Stimulated activated effector memory CD8-positive, alpha-beta T cell treated with anti-CD3 and anti-CD28 coated beads, Interleukin-12 subunit alpha, Interleukin-12 subunit beta, amount 100 ng/mL, for 72 hours (primary cell): ENCODE data around the gene CACNA2D3.
"Not testable (repeated sequence)": the region's sequence is repeated elsewhere in the genome, so short reads cannot be mapped to it uniquely, and the experiment has no call there.

Experiments used
- ATAC-seq: fragments of 150-1000 bp; cut with Tn5 transposase; 2 replicates; pipeline ENCODE4 v1.10.0; 2021
- DNase-seq, 2 donors: peaks; one replicate each; pipeline ENCODE4 v3.0.0; 2021 to 2022; ENCODE audit warnings: low spot score in 2 of 2
- H3K27ac Mint-ChIP-seq: one replicate; pipeline ENCODE4 v1.8.0; 2022; ENCODE audit warnings: mild to moderate bottlenecking, mixed read lengths
- H3K36me3 Mint-ChIP-seq: one replicate; pipeline ENCODE4 v1.8.0; 2022; ENCODE audit warnings: mild to moderate bottlenecking, mixed read lengths
- H3K4me1 Mint-ChIP-seq: one replicate; pipeline ENCODE4 v1.8.0; 2022; ENCODE audit warnings: mixed read lengths
- H3K4me3 Mint-ChIP-seq: one replicate; pipeline ENCODE4 v1.8.0; 2022; ENCODE audit warnings: mild to moderate bottlenecking, mixed read lengths
- H3K9me3 Mint-ChIP-seq: one replicate; pipeline ENCODE4 v1.8.0; 2022; ENCODE audit warnings: mixed read lengths

CACNA2D3 gene

DNA sequence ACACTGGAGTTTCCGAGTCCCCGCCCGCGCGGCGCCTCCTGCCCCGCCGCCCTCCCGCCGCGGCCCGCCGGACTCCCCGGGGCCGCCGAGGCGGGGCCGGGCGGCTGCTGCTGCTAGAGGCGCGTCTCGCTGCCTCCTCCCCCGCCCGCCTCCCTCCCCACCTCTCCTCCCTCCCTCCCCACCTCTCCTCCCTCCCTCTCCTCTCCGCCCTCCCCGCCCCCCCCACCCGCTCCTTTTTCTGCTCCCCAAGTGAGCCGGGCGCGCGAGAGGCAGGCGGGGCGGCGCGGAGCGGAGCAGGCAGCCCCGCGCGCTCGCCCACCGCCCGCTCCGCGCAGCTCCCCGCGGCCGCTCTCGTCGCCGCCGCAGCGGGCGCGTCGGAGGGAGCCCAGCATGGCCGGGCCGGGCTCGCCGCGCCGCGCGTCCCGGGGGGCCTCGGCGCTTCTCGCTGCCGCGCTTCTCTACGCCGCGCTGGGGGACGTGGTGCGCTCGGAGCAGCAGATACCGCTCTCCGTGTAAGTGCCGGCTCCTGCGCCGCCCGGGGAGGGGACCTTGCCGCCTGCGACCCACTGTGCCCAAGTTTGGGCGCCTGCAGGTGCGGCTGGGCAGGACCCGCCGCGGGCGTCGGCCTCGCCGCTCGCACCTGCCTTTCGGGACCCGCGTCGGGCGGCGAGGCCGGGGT lies at the start of gene CACNA2D3:
TSS of gene CACNA2D3 (plus strand) at position 229 of the 679 bp plus-strand sequence.
- ATAC-seq (no peak), DNase-seq (peak in 1 of 2 donors; percentile 15)
- Mint-ChIP-seq H3K9me3 (no peaks in the 10 kb centered on the region), H3K27ac (no peak within 1 kb of the TSS), H3K4me1 (peaks cover 4% of the 10 kb centered on the region), H3K36me3 (no peaks in the 10 kb centered on the region), H3K4me3 (no peak within 1 kb of the TSS)

DNA sequence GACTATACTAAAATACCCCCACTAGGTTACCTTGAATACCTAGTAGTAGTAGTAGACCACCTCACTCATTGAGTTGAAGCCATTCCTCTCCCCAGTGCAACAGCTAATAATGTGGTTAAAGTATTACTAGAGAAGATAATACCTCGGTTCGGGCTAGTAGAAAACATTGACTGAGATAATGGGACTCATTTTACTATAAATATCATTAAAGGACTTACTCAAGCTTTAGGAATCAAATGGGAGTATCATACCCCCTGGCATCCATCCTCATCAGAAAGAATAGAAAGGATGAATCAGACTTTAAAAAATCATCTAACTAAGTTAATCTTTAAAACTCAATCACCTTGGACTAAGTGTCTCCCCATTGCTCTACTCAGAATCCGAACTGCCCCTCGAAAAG lies 49.0 kb upstream of the CACNA2D3 start:
- ATAC-seq (no peak), DNase-seq (no peak)
- H3K36me3 Mint-ChIP-seq = no peaks in the 10 kb centered on the region
- peaks cover 5% of the 10 kb centered on the region for H3K9me3 Mint-ChIP-seq
- no peaks in the 10 kb centered on the region for H3K4me1 Mint-ChIP-seq
- no peak overlapping the region for H3K4me3 Mint-ChIP-seq
- H3K27ac Mint-ChIP-seq = no peak overlapping the region

DNA sequence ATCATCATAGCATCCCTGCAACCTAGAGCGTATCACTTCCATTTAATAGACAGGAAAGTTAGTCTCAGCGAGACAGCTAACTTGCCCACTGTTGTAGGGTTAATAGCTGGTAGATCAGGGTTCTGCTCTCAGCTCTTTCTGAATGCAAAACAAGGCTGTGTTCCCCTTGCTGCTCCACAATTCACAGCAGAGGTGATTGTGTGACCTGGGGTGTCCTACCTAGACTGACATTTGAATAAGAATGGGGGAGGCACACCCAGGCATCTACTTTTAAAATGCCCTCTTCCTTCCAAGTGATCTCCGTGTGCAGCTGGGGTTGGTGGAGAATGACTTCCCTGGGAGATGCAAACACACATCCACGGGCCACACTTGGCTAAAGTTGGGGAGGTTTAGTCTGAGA lies 43.0 kb upstream of the CACNA2D3 start:
- no peak overlapping the region for H3K27ac Mint-ChIP-seq
- H3K4me3 Mint-ChIP-seq = no peak overlapping the region
- H3K9me3 Mint-ChIP-seq = peaks cover 3% of the 10 kb centered on the region
- ATAC-seq = no peak
- no peak for DNase-seq
- H3K4me1 Mint-ChIP-seq = no peaks in the 10 kb centered on the region
- H3K36me3 Mint-ChIP-seq = no peaks in the 10 kb centered on the region

DNA sequence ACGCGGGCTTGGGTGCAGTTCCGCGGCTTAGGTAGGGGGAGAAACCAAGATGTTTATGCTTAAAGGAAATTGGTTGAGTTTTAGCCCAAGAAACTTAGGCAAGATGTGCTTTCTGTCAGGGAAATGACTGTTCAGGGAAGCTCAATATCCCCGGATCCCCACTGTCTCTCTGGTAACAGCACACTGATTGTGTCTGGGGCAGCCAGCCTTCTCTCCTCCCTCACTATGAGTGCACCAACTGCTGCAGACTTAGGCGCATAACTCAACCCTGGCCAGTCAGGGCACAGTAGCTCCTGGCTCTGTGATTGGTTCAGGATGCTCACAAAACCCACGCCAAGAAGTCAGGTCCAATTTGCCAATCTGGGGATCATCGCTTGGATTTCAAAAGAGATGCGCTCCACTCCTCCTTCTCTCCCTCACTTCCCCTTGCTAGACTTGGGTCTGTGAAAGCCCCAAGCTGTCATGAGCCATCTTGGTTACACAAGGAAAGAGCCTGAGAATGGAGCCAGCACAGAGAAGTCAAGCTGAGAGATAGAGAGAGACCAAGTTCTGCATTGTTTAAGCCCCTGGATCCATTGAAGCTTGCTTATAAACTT lies 42.5 kb upstream of the CACNA2D3 start:
- H3K4me3 Mint-ChIP-seq = no peak overlapping the region
- H3K36me3 Mint-ChIP-seq = no peaks in the 10 kb centered on the region
- no peak overlapping the region for H3K27ac Mint-ChIP-seq
- H3K9me3 Mint-ChIP-seq = peaks cover 3% of the 10 kb centered on the region
- ATAC-seq (no peak), DNase-seq (no peak)
- no peaks in the 10 kb centered on the region for H3K4me1 Mint-ChIP-seq

DNA sequence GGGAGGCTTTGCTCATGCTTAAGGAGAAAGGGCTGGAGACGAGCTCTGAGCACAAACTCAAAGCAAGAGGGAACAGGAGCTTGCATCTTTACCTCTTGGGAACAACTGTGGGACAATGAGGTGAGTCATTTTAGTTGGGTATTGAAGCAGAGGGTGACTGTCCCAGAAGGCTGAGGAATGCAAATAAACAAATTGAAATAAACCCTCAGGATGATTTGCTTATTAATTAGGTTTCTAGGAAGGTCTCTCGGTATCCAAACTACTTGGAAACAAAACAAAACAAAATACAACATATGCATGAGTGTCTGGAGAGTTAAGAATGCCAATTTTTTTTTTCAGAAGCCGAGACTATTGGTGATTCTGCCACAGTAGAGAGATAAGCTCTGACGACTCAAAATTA lies 38.4 kb upstream of the CACNA2D3 start:
- no peak for ATAC-seq
- Mint-ChIP-seq H3K9me3 (no peaks in the 10 kb centered on the region), H3K36me3 (no peaks in the 10 kb centered on the region), H3K27ac (no peak overlapping the region), H3K4me1 (no peaks in the 10 kb centered on the region), H3K4me3 (no peak overlapping the region)
- DNase-seq = no peak

DNA sequence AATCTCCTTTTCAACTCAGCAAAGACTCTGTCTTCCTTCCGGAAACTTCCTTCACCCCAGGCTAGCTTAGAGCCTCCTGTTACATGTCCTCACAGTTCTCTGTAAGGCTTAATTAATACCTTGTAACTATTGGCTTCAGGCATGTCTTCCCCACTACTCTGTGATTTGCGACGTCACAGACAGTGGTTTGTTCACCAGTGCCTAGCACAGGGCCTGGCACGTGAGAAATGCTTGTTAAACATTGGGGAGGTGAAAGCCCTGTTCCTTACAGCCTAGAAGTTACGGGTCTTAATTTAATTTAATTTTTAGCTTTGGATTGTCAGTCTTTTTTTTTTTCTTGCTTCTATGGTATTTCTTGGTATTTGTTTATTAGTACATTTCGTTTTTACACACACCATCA lies 36.4 kb upstream of the CACNA2D3 start:
- no peak overlapping the region for H3K4me3 Mint-ChIP-seq
- no peaks in the 10 kb centered on the region for H3K4me1 Mint-ChIP-seq
- H3K36me3 Mint-ChIP-seq = no peaks in the 10 kb centered on the region
- no peaks in the 10 kb centered on the region for H3K9me3 Mint-ChIP-seq
- DNase-seq (peak in 1 of 2 donors; percentile 4), ATAC-seq (no peak)
- no peak overlapping the region for H3K27ac Mint-ChIP-seq

DNA sequence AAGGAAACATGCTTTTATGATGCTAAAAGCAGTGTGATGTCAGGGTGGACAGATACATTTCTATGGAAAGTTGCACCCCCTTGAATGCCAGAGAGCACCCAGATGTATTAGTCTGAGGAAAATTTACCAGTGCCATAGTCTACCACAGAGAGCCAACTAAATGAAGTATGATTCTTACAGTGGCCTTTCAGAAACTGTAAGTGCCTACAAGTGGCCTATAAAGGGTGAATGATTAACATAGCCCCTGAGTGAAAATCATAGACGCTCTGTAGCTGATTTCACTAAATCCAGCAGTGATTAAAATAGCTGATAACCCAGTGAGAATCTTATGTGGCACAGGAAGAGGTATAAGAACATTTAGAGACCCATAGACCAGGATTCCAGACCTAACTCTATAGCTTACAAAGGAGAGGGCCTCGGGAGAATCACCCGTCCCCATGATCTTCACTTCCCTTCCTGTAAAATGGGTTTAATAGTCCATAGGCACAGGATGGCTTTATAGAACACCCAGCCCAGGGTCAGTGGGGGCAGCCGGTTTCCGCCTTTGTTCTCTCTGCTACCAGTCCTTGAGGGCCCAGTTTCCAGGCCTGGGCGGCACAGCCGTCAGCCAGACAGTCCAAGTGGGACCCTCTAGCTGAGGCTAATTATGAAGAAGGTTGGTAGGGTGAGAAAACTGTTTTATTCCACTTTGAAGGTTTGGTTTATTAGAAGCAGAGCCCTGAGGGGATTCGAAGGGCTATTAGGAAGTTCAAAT lies 35.5 kb upstream of the CACNA2D3 start:
- H3K4me3 Mint-ChIP-seq = no peak overlapping the region
- no peaks in the 10 kb centered on the region for H3K4me1 Mint-ChIP-seq
- H3K36me3 Mint-ChIP-seq = no peaks in the 10 kb centered on the region
- DNase-seq = peak in 1 of 2 donors; percentile 12
- ATAC-seq = no peak
- no peaks in the 10 kb centered on the region for H3K9me3 Mint-ChIP-seq
- H3K27ac Mint-ChIP-seq = no peak overlapping the region

DNA sequence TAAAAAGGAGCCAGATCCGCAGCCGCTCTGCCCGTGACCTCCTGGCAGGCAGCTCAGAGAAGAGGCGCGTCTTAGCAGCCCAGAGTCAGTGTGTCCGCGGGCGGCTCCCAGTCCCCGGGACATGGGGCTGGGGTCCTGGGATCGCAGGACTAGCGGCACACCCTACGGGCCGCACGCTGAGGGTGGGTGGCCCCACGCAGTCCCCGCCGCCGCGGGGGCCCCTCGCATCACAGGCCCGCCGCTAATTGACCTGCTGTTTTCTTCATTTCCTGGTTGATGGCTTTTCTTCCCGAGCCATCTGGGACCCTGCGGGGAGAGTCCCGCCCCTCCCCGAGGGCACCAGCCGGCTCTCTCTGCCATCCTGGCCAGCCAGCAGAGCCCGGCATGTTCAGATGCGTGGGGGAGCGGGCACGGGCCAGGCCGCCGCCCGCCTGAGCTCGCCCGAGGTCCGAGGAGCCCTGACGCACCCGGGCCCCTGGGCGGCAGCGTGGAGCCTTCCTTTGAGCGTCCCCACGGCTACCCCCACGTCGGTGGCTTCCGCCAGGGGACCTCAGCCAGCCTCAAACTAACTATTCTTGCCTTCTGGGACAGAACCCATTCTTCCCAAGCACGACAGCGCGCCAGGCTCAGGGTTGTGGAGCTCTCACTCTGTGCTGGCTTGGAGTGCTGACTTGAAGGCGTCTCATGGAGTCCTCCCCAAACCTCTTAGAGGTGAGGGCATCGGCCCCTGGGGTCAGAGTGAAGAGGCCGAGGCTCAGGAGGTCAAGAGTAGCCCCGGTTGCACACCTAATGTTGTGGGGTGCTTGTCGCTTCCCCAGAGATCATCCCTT lies 34.6 kb upstream of the CACNA2D3 start:
- Mint-ChIP-seq H3K4me3 (no peak overlapping the region), H3K4me1 (no peaks in the 10 kb centered on the region), H3K27ac (no peak overlapping the region), H3K36me3 (no peaks in the 10 kb centered on the region), H3K9me3 (no peaks in the 10 kb centered on the region)
- peak; percentile 32 for ATAC-seq
- DNase-seq = peak in 1 of 2 donors; percentile 25

DNA sequence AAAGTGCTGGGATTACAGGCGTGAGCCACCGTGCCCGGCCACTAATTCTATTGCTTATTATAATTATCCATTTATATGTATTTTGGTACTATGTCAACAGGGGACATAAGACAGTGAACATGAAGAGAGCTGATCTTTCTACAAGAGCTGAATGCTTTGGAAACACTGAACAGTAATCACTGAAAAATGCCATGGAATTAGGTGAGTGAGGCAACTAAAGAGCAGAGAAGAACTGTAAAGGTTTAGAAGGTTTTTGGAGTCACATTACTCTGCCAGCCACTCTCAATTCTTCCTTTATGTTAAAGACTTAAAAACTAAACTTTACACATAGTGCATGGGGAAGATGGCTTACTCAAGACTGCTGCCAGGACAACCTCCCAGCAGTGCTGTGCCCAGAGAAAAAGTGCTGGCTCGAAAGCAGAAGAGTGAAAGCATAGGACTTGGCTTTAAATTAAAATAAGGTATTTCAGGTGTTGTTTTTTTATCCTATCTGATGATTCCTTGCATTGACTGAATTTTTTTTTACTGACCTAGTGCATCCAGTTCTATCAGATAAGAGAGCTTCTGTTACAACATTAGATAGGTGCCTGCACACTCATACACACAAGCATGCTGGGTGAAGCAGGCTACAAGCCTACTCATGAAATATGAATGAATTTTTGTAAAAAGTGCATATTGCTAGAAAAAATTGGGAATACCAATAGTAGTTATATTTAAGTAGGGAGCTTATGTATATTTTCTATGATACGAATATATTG lies 28.7 kb upstream of the CACNA2D3 start:
- Mint-ChIP-seq H3K4me1 (no peaks in the 10 kb centered on the region), H3K36me3 (no peaks in the 10 kb centered on the region), H3K27ac (no peak overlapping the region), H3K9me3 (peaks cover 4% of the 10 kb centered on the region), H3K4me3 (no peak overlapping the region)
- no peak for ATAC-seq
- peak in 1 of 2 donors; percentile 4 for DNase-seq

DNA sequence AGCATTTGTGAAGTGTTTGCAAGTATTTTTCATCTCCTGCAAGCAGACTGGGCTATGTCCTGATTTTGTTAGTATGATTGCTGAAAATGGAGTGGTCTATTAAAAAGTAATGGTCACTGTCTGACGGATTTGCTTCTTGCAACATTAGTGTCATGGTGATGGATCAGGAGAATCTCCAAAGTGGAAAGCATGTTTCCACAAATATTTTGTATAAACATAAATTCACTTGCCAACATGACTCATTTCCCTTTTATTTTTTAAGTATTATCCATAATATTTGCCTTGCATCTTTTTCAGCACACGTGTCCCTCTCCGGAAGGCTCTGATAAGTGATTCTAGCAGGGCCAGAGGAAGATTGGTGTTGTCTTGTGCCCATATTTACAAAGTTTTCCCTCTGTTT lies 27.4 kb upstream of the CACNA2D3 start:
- DNase-seq (no peak), ATAC-seq (no peak)
- Mint-ChIP-seq H3K4me3 (no peak overlapping the region), H3K36me3 (no peaks in the 10 kb centered on the region), H3K4me1 (no peaks in the 10 kb centered on the region), H3K9me3 (peaks cover 4% of the 10 kb centered on the region), H3K27ac (no peak overlapping the region)

DNA sequence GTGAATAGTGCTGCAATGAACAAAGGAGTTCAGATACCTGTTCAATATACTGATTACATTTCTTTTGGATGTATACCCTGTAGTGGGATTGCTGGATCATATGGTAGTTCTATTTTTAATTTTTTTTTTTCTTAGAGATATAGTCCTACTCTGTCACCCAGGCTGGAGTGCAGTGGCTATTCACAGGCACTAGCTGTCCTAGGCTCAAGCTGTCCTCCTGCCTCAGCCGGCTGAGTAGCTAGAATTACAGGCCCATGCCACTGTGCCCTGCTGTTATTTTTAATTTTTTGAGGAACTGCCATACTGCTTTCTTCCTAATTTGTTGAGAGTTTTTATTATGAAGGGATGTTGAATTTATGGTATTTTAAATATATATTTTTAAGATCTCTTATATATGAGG lies 23.0 kb upstream of the CACNA2D3 start:
- no peak overlapping the region for H3K4me3 Mint-ChIP-seq
- no peaks in the 10 kb centered on the region for H3K36me3 Mint-ChIP-seq
- H3K4me1 Mint-ChIP-seq = no peaks in the 10 kb centered on the region
- peaks cover 4% of the 10 kb centered on the region for H3K9me3 Mint-ChIP-seq
- DNase-seq (no peak), ATAC-seq (no peak)
- no peak overlapping the region for H3K27ac Mint-ChIP-seq

DNA sequence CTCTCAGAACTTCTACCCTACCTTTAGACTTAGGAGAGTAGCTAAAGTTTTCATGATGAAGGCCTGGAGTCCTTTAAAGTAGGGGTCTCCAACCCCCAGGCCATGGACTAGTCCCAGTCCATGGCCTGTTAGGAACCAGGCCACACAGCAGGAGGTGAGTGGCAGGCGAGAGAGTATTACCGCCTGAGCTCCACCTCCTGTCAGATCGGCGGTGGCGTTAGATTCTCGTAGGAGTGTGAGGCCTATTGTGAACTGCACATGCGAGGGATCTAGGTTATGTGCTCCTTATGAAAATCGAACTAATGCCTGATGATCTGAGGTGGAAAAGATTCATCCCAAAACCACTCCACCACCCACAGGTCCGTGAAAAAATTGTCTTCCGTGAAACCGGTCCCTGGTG lies 18.3 kb upstream of the CACNA2D3 start:
- no peak for ATAC-seq
- no peaks in the 10 kb centered on the region for H3K4me1 Mint-ChIP-seq
- no peaks in the 10 kb centered on the region for H3K36me3 Mint-ChIP-seq
- H3K9me3 Mint-ChIP-seq = peaks cover 5% of the 10 kb centered on the region
- H3K27ac Mint-ChIP-seq = no peak overlapping the region
- peak in 1 of 2 donors; percentile 12 for DNase-seq
- no peak overlapping the region for H3K4me3 Mint-ChIP-seq

DNA sequence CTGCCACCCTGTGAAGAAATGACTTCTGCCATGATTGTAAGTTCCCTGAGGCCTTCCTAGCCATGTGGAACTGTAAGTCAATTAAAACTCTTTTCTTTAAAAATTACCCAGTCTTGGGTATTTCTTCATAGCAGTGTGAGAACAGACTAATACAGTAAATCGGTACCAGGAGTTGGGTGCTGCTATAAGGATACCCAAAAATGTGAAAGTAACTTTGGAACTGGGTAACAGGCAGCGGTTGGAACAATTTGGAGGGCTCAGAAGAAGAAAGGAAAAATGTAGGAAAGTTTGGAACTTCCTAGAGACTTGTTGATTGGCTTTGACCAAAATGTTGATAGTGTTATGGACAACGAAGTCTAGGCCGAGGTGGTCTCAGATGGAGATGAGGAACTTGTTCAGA lies 6.2 kb upstream of the CACNA2D3 start:
- not testable (repeated sequence) for H3K4me1 Mint-ChIP-seq, ATAC-seq, DNase-seq, H3K27ac Mint-ChIP-seq, H3K4me3 Mint-ChIP-seq, H3K9me3 Mint-ChIP-seq, H3K36me3 Mint-ChIP-seq

DNA sequence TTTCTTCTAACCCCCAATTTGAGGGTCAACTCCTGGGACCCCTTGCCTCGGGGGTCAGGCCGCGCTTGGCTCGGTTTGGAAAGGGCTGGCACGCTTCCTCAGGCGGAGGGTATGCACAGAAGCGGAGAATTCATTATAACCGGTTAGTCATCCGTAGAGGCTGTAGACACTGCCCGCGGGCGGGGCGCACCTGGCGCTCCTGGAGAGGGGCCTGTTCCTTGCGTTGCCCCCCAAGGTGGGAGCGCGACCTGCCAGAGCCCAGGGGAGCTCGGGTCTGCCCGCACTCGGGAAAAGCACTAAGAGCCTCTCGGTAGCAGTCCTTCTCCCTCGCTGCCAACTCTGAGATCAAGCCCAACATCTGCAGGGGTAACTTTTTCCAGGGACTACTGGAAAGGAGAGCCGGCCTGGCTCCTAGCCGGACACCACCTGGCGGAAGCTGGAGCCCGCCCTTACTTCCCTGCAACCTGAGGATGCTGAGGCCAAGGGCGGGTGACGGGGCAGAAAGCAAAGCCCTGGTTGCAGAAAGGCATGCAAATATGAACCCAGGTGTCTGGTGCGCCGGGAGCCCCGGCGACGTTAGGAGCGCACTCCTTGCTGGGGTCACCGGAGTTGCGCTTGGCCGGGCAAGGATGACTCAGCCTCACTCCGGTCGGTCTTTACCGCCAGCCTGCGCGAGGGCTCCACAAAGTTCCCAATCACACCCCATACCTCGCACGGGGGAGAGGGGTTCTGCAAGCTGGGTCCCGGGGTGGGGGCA lies 1.5 kb upstream of the CACNA2D3 start:
- no peak overlapping the region for H3K4me3 Mint-ChIP-seq
- H3K9me3 Mint-ChIP-seq = no peaks in the 10 kb centered on the region
- H3K36me3 Mint-ChIP-seq = no peaks in the 10 kb centered on the region
- peak in 1 of 2 donors; percentile 43 for DNase-seq
- H3K27ac Mint-ChIP-seq = no peak overlapping the region
- no peak for ATAC-seq
- H3K4me1 Mint-ChIP-seq = peaks cover 4% of the 10 kb centered on the region
